PC-9 (cell line): ENCODE measurements around the gene EXOG.

Experiments used
- CTCF ChIP-seq: fragments of 200-600 bp; sonication (generic); conservative IDR thresholded peaks from 2 replicates; pipeline ENCODE4 v1.6.1; 2017; ENCODE audit warnings: mixed run types, antibody characterized with exemption, mild to moderate bottlenecking, moderate library complexity
- EZH2 ChIP-seq: fragments of 200-600 bp; sonication (generic); IDR thresholded peaks from 2 replicates; pipeline ENCODE4 v1.8.0; 2017; ENCODE audit warnings: antibody characterized with exemption, low read depth

- TF ChIP-seq CTCF, result no peak
- no peak for TF ChIP-seq EZH2
These were observed 49.4 kb downstream of the EXOG start for GRCh38 chr3:38545550-38545949.
